CD4-positive, alpha-beta T cell treated with Interleukin-15 for 4 hours (primary cell): ENCODE data around the gene SRP68.
"Not testable (repeated sequence)": the region's sequence is repeated elsewhere in the genome, so short reads cannot be mapped to it uniquely, and the experiment has no call there.

Experiments used
- DNase-seq: peaks from one replicate; pipeline ENCODE4 v3.0.0-alpha.2; 2020; ENCODE audit warnings: low spot score

The SRP68 gene

DNA sequence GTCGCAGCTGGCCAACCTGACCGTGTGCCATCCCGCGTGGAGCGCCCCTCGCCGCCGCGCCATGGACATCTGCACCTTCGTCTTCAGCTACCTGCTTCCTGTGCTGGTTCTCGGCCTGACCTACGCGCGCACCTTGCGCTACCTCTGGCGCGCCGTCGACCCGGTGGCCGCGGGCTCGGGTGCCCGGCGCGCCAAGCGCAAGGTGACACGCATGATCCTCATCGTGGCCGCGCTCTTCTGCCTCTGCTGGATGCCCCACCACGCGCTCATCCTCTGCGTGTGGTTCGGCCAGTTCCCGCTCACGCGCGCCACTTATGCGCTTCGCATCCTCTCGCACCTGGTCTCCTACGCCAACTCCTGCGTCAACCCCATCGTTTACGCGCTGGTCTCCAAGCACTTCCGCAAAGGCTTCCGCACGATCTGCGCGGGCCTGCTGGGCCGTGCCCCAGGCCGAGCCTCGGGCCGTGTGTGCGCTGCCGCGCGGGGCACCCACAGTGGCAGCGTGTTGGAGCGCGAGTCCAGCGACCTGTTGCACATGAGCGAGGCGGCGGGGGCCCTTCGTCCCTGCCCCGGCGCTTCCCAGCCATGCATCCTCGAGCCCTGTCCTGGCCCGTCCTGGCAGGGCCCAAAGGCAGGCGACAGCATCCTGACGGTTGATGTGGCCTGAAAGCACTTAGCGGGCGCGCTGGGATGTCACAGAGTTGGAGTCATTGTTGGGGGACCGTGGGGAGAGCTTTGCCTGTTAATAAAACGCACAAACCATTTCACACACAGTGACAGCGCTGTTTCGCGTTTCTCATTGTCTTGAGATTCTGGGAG is 4.7 kb upstream of the SRP68 start:
- DNase-seq = no peak

- no peak for DNase-seq
These were observed 3.9 kb upstream of the SRP68 start for GRCh38 chr17:76076146-76076764.

- DNase-seq = no peak
These were observed 3.2 kb upstream of the SRP68 start for GRCh38 chr17:76075364-76076145.

DNA sequence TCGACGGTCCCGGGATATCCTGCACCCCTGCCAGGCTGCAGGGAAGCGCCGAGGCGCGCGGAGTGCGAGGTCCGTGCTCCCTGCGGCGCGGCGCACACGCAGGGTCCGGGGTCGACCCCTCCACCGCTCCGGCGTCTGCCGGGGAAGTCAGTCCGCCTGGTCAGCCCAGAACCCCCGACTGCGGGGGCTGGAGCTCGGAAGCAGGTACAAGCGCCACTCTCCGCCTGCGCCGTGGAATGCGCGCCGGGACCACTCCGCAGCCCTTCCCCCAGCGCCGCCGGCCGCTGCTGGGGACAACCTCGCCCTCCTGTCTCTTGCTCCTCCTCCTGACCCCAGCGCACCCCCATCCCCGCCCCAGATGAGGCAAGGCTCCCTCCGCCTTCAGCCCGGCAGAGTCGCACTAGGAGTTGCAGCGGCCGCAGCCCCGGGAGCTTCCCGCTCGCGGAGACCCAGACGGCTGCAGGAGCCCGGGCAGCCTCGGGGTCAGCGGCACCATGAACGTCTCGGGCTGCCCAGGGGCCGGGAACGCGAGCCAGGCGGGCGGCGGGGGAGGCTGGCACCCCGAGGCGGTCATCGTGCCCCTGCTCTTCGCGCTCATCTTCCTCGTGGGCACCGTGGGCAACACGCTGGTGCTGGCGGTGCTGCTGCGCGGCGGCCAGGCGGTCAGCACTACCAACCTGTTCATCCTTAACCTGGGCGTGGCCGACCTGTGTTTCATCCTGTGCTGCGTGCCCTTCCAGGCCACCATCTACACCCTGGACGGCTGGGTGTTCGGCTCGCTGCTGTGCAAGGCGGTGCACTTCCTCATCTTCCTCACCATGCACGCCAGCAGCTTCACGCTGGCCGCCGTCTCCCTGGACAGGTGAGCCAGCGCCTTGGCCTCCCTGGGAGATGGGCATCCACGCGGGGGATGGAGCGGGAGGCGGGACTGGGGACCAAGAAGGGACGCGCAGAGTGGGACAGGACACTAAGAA is 2.4 kb upstream of the SRP68 start, which contains the start of gene GALR2:
GALR2 (plus strand) TSS at position 392 of the 974 bp plus-strand sequence; CDS start at position 495, 103 bp downstream.
- DNase-seq = no peak

- DNase-seq = no peak
These were observed 678 bp downstream of the SRP68 start for GRCh38 chr17:76071531-76072147.

- no peak for DNase-seq
These were observed 6.5 kb downstream of the SRP68 start for GRCh38 chr17:76065775-76066174.

DNA sequence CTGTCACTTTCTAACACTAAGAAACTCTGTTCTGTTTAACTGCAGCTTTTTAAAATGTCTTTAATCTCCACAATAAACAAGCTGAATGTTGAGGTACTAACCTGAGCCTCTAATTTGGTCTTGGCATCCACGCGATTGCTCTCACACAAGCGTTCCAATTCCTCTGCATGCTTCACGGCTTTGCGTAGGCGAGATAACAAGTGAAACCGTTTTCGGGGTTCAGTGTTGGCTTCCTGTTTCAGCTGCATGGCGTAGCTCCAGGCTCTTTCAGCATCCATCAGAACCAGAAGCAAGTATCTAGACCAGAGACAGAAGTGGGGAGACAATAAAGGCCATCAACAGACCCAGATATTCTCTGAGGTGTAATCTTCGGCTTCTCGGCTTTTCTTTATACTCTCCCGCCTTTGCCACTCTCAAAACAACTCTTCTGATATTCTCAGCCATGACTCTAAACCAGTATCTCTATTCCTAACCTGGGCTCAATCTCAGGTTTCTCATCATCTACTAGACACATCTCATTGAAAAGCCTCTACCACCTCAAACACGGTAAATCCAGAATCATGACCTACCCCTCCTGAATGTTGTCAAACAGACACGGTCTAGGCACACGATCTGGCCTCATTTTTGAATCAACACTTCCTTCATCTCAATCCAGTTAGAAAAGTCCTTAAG is 8.3 kb downstream of the SRP68 start:
- peak; percentile 38 for DNase-seq

GRCh38 chr17:76058264-76058663 is 14.1 kb downstream of the SRP68 start:
- not testable (repeated sequence) for DNase-seq

- DNase-seq = no peak
These were observed 15.4 kb downstream of the SRP68 start for GRCh38 chr17:76056882-76057281.

GRCh38 chr17:76054112-76054476 is 18.2 kb downstream of the SRP68 start:
- no peak for DNase-seq

DNA sequence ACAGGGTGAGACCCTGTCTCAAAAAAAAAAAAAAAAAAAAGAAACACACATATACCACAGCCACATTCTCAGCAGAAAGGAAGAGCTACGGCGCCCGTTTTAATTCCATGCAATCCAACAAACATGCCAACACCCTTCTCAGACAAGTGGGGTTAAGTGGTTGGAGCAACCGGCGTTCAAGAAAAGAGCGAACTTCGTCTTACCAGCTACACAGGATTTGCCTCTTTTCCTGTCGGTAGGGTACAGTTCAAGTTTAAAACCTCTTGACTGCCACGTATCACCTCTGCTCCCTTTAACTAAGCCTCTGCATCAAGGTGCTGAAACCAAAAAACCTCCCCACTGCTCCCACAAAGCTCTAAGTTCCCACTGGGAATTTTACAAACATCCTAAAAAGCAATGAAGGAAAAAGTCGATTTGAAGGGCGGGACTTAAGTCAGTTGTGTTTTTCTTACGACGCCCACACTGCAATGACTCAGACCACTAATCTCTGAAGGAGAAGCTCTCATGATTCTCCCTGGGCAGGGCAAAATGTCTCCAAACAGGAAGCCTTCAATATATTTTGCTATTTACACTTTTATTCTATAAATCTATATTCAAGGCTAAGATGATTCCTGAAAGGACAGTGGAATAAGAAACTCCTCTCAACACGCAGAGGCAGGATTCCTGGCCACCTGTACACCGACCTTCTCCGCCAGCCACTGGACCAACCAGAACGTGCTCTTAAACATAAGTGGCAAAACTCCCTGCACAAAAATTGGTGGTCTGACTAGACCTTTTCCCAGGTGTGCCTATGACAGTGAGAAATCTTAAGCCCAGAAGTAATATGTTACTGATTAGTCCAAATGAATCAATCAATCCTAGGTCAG is 18.8 kb downstream of the SRP68 start:
- DNase-seq = no peak

DNA sequence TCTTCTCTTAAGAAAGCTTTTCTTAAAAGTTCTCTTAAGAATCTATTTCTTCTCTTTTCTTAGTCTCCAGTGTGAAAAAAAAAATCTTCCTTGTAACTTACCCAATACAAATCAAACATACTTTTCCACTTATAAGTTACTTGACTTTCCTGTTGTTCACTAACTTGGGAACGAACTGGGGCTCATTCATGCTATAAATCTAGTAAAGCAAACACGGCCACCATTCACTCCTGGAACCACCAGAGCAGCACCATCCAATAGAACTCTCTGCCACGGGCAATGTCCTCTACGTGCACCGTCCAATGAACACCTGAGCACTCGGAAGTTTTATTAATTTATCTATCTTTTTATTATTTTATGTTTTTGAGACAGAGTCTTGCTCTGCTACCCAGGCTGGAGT is 20.8 kb downstream of the SRP68 start:
- no peak for DNase-seq

- no peak for DNase-seq
These were observed 21.5 kb downstream of the SRP68 start for GRCh38 chr17:76050538-76051467.

GRCh38 chr17:76049836-76050537 is 22.3 kb downstream of the SRP68 start:
- no peak for DNase-seq

DNA sequence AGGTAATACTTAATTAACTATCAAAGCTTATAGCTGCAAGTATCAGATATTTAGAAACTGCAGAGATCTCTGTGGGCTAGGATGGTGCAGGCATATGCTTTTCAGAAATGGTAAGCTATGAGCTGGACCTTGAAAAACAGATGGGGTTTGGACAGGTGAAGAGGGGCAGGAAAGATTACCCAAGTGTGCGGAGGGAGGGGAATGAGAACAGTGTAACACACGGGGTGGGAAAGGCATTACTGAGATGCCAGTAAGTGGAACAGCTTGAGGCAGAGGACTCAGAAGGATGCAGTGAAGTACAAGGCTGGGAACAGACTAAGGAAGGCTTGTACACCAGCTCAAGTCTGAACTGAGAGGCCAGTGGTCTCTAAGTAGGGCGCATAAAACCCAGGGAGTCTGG is 23.1 kb downstream of the SRP68 start:
- no peak for DNase-seq

- peak; percentile 28 for DNase-seq
These were observed 23.6 kb downstream of the SRP68 start for GRCh38 chr17:76048711-76049110.

DNA sequence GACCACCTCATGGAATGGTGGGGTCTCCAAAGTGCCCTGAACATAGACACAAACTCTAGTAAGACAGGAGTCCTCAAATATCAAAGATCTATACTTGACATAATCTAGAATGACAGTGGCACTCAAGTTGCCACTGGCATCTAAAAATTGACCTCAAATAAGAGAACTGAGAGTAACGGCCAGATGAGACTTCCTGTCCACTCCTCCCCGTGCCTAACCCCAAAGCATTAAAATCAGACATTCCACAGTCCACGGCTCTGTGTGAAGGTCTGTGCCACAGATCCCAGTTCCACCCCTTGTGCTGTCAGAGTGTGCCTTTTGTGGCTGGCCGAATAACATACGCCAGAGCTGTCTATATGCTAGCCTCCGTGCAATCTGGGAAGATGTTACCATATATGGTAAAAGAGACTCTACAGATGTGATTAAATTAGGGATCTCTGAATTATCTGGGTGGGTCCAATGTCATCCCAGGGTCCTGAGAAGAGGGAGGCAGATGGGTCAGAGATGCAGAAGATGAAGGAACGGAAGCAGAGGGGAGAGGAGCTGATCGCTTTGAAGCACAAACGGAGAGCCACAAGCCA is 24.2 kb downstream of the SRP68 start:
- no peak for DNase-seq
